Activated T-cell treated with anti-CD3 and anti-CD28 coated beads for 1 hour (primary cell): ENCODE measurements around the gene NLGN1.

Source experiments
- DNase-seq: peaks from one replicate; pipeline ENCODE4 v3.0.0-alpha.2; 2020; ENCODE audit warnings: low read depth

NLGN1 gene

GRCh38 chr3:173912126-173912525 lies 514.6 kb downstream of the NLGN1 start:
- no peak for DNase-seq

GRCh38 chr3:173913397-173913796 lies 515.9 kb downstream of the NLGN1 start:
- no peak for DNase-seq

- no peak for DNase-seq
These were observed 516.5 kb downstream of the NLGN1 start for GRCh38 chr3:173913974-173914421.

- DNase-seq = no peak
These were observed 519.3 kb downstream of the NLGN1 start for GRCh38 chr3:173916799-173917198.

- no peak for DNase-seq
These were observed 522.8 kb downstream of the NLGN1 start for GRCh38 chr3:173920386-173920785.

- DNase-seq = no peak
These were observed 524.2 kb downstream of the NLGN1 start for GRCh38 chr3:173921732-173922131.

GRCh38 chr3:173923204-173923603 lies 525.7 kb downstream of the NLGN1 start:
- no peak for DNase-seq

- no peak for DNase-seq
These were observed 532.7 kb downstream of the NLGN1 start for GRCh38 chr3:173930251-173930650.

- no peak for DNase-seq
These were observed 535.1 kb downstream of the NLGN1 start for GRCh38 chr3:173932624-173933023.

GRCh38 chr3:173933113-173933512 lies 535.6 kb downstream of the NLGN1 start:
- no peak for DNase-seq

- DNase-seq = no peak
These were observed 538.8 kb downstream of the NLGN1 start for GRCh38 chr3:173936316-173936715.

GRCh38 chr3:173938159-173938558 lies 540.6 kb downstream of the NLGN1 start:
- no peak for DNase-seq

- DNase-seq = no peak
These were observed 541.1 kb downstream of the NLGN1 start for GRCh38 chr3:173938616-173939015.

GRCh38 chr3:173939331-173939730 lies 541.8 kb downstream of the NLGN1 start:
- DNase-seq = no peak

- DNase-seq = no peak
These were observed 545.7 kb downstream of the NLGN1 start for GRCh38 chr3:173943264-173943663.

- DNase-seq = no peak
These were observed 547.6 kb downstream of the NLGN1 start for GRCh38 chr3:173945170-173945569.

- DNase-seq = no peak
These were observed 548.3 kb downstream of the NLGN1 start for GRCh38 chr3:173945806-173946205.

- no peak for DNase-seq
These were observed 557.1 kb downstream of the NLGN1 start for GRCh38 chr3:173954647-173955046.

GRCh38 chr3:173957646-173958045 lies 560.1 kb downstream of the NLGN1 start:
- no peak for DNase-seq

GRCh38 chr3:173958805-173959204 lies 561.3 kb downstream of the NLGN1 start:
- no peak for DNase-seq

- DNase-seq = no peak
These were observed 572.7 kb downstream of the NLGN1 start for GRCh38 chr3:173970281-173970680.

- no peak for DNase-seq
These were observed 578.7 kb downstream of the NLGN1 start for GRCh38 chr3:173976281-173976680.

GRCh38 chr3:173977747-173978146 lies 580.2 kb downstream of the NLGN1 start:
- no peak for DNase-seq

GRCh38 chr3:173983343-173983742 lies 585.8 kb downstream of the NLGN1 start:
- DNase-seq = no peak

- no peak for DNase-seq
These were observed 589.4 kb downstream of the NLGN1 start for GRCh38 chr3:173986861-173987410.
